MCF 10A (cell line): ENCODE measurements around the gene CAST. TPM values are rescaled to one million over a fixed set of nuclear protein-coding genes. Genes with fewer than 3 reads are reported as not detected.

ENCODE experiments used
- BruUV-seq: library from RNA; stranded (reverse); fragments of 400-500 nt; replicated peaks from 2 replicates; lab custom pipeline; 2021; lab: Mats Ljungman, UMichigan
- CTCF ChIA-PET: fragments of 300-600 bp; sonication (Branson Sonifier 250); formaldehyde crosslinking; extraction: SDS; loops from one replicate; lab custom pipeline; 2021; ENCODE audit warnings: antibody characterized with exemption, inconsistent platforms; lab: Yijun Ruan, JAX
- POLR2A ChIA-PET: fragments of 300-600, 350-650 bp; sonication (Branson Sonifier 250); formaldehyde crosslinking; extraction: SDS; loops from one replicate; lab custom pipeline; 2020; ENCODE audit warnings: antibody characterized with exemption, inconsistent platforms; lab: Yijun Ruan, JAX
- DNase-seq: peaks from one replicate; pipeline ENCODE4 v3.0.0-alpha.2; 2018; ENCODE audit not compliant: unreplicated experiment
- H3K27ac Mint-ChIP-seq: one replicate; pipeline ENCODE4 v1.8.0; 2022; ENCODE audit warnings: mild to moderate bottlenecking, low read depth, mixed read lengths; ENCODE audit not compliant: unreplicated experiment
- H3K27me3 Mint-ChIP-seq: one replicate; pipeline ENCODE4 v1.8.0; 2022; ENCODE audit warnings: mixed read lengths; ENCODE audit not compliant: insufficient read depth, unreplicated experiment
- H3K36me3 Mint-ChIP-seq: one replicate; pipeline ENCODE4 v1.8.0; 2022; ENCODE audit warnings: mild to moderate bottlenecking, moderate library complexity, mixed read lengths; ENCODE audit not compliant: insufficient read depth, unreplicated experiment
- H3K4me1 Mint-ChIP-seq: one replicate; pipeline ENCODE4 v1.8.0; 2022; ENCODE audit warnings: mixed read lengths; ENCODE audit not compliant: insufficient read depth, unreplicated experiment
- H3K4me3 Mint-ChIP-seq: one replicate; pipeline ENCODE4 v1.8.0; 2022; ENCODE audit warnings: mild to moderate bottlenecking, moderate library complexity, mixed read lengths; ENCODE audit not compliant: unreplicated experiment
- H3K9me3 Mint-ChIP-seq: one replicate; pipeline ENCODE4 v1.8.0; 2022; ENCODE audit warnings: mixed read lengths; ENCODE audit not compliant: unreplicated experiment
- CTCF ChIP-seq: fragments of 200-600 bp; IDR thresholded peaks from one replicate; pipeline ENCODE4 v1.8.0; 2022; ENCODE audit warnings: antibody characterized with exemption, mild to moderate bottlenecking; ENCODE audit not compliant: unreplicated experiment
- intact Hi-C: fragments of 100-400 bp; cut with micrococcal nuclease; formaldehyde crosslinking; loops from 2 replicates; pipeline ENCODE4 v1.14.1; 2022
- total RNA-seq: library from RNA; stranded (reverse); gene quantifications from 2 replicates; pipeline ENCODE4 v1.2.3, GENCODE V29; 2022

Gene CAST
- total RNA-seq, 1 experiment from 2014 or later = 351 TPM

- CTCF ChIA-PET = interaction anchor here (0.5 to 1.0 kb wide), 7 partner anchors 70 to 1967 kb away, joined by 3 to 4 read pairs (median 3); no protein-coding TSS in a partner anchor
- BruUV-seq = TSS peak; percentile 90
- H3K27ac Mint-ChIP-seq = peak overlapping the region; percentile 100
- H3K4me3 Mint-ChIP-seq = peak overlapping the region; percentile 99
- no peak for TF ChIP-seq CTCF
- intact Hi-C loops = loop anchor here (1.0 to 5.0 kb wide), 2 partner anchors 69 to 127 kb away; partner anchors contain the start of gene ERAP2
- H3K9me3 Mint-ChIP-seq = no peaks in the 10 kb centered on the region
- peaks cover 16% of the 10 kb centered on the region for H3K4me1 Mint-ChIP-seq
- no peak for DNase-seq
- no peaks in the 10 kb centered on the region for H3K27me3 Mint-ChIP-seq
- H3K36me3 Mint-ChIP-seq = peaks cover 7% of the 10 kb centered on the region
- POLR2A ChIA-PET = interaction anchor here (0.6 to 4.0 kb wide), 26 partner anchors 9 to 189 kb away, joined by 3 to 40 read pairs (median 5); partner anchors contain the start of genes CAST, ERAP2 and LNPEP
Observed at GRCh38 chr5:96808541-96808828, 146.3 kb downstream of the CAST start.

DNA sequence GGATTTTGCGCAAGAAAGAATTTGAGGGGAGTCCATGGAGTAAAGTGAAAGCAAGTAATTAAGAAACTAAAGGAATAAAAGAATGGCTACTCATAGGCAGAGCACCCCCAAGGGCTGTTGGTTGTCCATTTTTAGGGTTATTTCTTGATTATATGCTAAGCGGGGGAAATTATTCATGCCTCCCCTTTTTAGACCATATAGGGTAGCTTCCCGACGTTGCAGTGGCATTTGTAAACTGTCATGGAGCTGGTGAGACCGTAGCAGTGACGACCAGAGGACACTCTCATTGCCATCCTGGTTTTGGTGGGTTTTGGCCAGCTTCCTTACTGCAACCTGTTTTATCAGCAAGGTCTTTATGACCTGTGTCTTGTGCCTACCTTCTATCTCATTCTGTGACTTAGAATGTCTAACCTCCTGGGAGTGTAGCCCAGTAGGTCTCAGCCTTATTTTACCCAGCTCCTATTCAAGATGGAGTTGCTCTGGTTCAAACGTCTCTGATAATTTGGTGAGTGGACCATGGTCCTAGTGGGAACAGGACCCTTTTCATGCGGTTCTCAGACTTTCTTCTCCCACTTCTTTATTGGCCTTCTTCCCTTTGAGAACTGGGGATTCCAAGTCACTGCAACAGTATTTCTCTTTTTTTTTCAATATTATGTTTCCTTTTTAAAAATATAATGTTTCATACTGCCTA lies 146.8 kb downstream of the CAST start:
- intact Hi-C loops = loop anchor here (1.0 to 5.0 kb wide), 2 partner anchors 68 to 126 kb away; partner anchors contain the start of gene ERAP2
- H3K27ac Mint-ChIP-seq = peak overlapping the region; percentile 100
- CTCF ChIA-PET = interaction anchor here (0.5 to 1.0 kb wide), 6 partner anchors 95 to 1966 kb away, joined by 3 to 4 read pairs (median 3); no protein-coding TSS in a partner anchor
- no peaks in the 10 kb centered on the region for H3K27me3 Mint-ChIP-seq
- BruUV-seq = no TSS peak
- DNase-seq = no peak
- peaks cover 7% of the 10 kb centered on the region for H3K36me3 Mint-ChIP-seq
- peaks cover 16% of the 10 kb centered on the region for H3K4me1 Mint-ChIP-seq
- H3K9me3 Mint-ChIP-seq = no peaks in the 10 kb centered on the region
- peak overlapping the region; percentile 99 for H3K4me3 Mint-ChIP-seq
- no peak for TF ChIP-seq CTCF
- POLR2A ChIA-PET = interaction anchor here (0.6 to 4.0 kb wide), 25 partner anchors 9 to 188 kb away, joined by 3 to 40 read pairs (median 5); partner anchors contain the start of genes ERAP2 and LNPEP

DNA sequence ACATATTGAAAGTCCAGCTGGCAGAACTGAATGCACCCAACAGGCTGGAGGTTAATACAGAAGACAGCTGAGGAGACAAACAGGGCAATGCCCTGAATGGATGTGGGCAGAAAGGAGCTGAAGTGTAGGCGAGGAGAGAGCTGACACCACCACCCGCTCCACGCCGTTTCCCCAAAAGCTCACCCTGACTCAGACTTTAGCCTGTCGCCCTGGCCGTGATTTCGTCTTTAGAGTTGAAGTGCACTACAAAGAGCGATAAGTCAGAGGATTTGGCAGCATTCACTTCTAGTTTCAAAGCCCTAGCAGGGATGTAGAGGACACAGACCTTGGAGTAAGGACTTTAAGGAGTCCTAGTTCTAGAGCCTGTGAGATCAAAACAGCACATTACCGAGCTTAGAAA lies 147.7 kb downstream of the CAST start:
- Mint-ChIP-seq H3K4me1 (peaks cover 16% of the 10 kb centered on the region), H3K9me3 (no peaks in the 10 kb centered on the region), H3K36me3 (peaks cover 7% of the 10 kb centered on the region), H3K27me3 (no peaks in the 10 kb centered on the region), H3K27ac (no peak overlapping the region), H3K4me3 (no peak overlapping the region)
- intact Hi-C loops = loop anchor here (5.0 kb wide), 1 partner anchor 67 kb away; the partner anchor contains the start of gene ERAP2
- CTCF ChIA-PET = interaction anchor here (0.6 to 0.8 kb wide), 2 partner anchors 9 to 65 kb away, joined by 3 read pairs; no protein-coding TSS in a partner anchor
- no TSS peak for BruUV-seq
- no peak for TF ChIP-seq CTCF
- DNase-seq = no peak
- POLR2A ChIA-PET = interaction anchor here (4.0 kb wide), 1 partner anchor 67 kb away, joined by 40 read pairs; the partner anchor contains the start of gene ERAP2

DNA sequence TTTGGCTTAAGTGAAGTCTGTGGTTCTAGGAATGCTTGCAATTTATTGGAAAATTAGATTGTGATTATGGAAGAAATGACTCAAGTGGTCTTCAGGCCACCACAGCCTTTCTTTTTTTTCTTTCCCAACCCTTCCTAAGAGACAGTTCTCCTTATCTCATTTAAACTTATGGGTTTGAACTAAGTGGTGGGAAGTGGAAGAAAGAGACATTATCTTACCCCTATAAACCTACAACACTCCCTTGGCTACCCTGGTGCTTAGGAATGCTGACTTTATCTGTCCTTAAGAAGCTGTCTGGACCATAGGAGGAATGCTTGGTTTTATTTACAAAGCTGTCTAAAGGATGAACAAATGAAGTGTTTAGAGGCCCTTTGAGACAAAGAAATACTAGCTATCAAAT lies 150.7 kb downstream of the CAST start:
- DNase-seq = no peak
- TF ChIP-seq CTCF = no peak
- Mint-ChIP-seq H3K27ac (no peak overlapping the region), H3K4me1 (peaks cover 11% of the 10 kb centered on the region), H3K27me3 (no peaks in the 10 kb centered on the region), H3K9me3 (no peaks in the 10 kb centered on the region), H3K36me3 (peaks cover 4% of the 10 kb centered on the region), H3K4me3 (no peak overlapping the region)
- ChIA-PET CTCF (no interaction called here), POLR2A (interaction anchor here (1.3 kb wide), 1 partner anchor 12 kb away, joined by 6 read pairs; no protein-coding TSS in a partner anchor)
- intact Hi-C loops = no loop called here
- BruUV-seq = no TSS peak
